NCI-H226 (cell line): ENCODE results near the gene ACMSD.
A peak's percentile ranks its signal among the peaks of the same experiment; 100 is the strongest.
"Not testable (repeated sequence)": the region's sequence is repeated elsewhere in the genome, so short reads cannot be mapped to it uniquely, and the experiment has no call there.

Source experiments
- DNase-seq: peaks from one replicate; pipeline ENCODE4 v3.0.0-alpha.2; 2015

Gene ACMSD

DNA sequence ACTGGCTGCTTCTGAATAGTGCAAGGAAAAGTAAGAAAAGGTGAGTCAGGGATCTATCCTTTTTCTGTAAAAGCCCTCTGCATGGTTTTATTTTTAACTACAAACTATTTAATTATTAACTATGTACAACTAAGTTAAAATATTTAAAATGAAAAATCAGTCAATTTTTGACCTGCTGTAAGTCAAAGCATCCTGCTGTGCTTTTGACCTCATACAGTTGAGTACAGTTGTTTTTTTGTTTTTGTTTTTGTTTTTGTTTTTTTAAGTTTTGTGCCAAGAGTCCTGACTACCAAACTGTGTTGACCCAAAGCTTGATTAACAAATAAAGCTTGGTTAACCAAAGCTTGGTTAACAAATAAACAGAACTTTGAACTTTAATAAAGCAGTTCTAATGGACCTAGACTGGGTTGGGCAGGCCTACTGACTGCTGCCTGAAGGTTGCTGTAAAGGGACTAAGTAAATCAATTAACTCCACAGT, at the start of gene ACMSD:
Gene ACMSD (plus strand): TSS at position 474 of the 478 bp plus-strand sequence. CDS start 67 bp downstream, outside the sequence.
- no peak for DNase-seq

DNA sequence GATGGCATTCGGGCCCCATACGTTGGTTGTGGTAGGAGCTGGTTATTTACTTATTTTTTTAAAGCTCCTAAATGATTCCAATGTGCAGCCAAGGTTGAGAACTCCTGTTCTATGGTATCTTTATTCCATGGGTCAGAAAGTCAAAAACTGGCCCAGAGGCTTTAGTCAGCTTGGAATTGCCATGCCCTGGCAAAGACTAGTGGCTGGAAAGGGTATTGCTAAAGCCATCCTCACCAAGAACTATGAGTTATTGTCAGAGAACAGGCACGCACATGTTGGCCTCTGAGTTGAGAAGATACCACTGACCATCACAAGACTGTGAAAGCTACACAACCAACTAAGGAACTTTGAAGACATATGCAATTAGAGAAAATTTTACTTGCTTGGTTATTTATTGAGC, 47.9 kb upstream of the ACMSD start:
- no peak for DNase-seq

GRCh38 chr2:134791616-134792015, 46.8 kb upstream of the ACMSD start:
- DNase-seq = no peak

GRCh38 chr2:134792186-134792585, 46.2 kb upstream of the ACMSD start:
- DNase-seq = no peak

GRCh38 chr2:134795765-134796164, 42.7 kb upstream of the ACMSD start:
- no peak for DNase-seq

GRCh38 chr2:134796373-134796772, 42.0 kb upstream of the ACMSD start:
- no peak for DNase-seq

GRCh38 chr2:134799936-134800335, 38.5 kb upstream of the ACMSD start:
- DNase-seq = no peak

DNA sequence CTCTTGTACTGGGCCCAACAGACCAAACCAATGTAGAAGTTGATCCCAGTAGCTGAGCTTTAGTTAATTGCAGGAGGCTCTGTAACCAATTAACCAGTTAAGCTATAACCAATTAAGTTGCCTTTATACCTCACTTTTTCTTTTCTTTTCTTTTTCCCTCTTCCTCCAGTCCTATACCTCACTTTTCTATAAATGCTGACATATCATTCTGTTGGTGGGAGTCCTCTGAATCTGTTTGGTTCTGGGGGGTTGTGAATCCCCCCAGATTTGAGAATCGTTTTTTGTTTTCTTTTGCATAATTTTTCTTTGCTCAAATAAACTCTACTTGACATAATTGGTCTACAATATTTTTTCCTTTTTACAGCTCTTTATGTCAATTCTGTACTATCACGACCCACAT, 38.1 kb upstream of the ACMSD start:
- no peak for DNase-seq

DNA sequence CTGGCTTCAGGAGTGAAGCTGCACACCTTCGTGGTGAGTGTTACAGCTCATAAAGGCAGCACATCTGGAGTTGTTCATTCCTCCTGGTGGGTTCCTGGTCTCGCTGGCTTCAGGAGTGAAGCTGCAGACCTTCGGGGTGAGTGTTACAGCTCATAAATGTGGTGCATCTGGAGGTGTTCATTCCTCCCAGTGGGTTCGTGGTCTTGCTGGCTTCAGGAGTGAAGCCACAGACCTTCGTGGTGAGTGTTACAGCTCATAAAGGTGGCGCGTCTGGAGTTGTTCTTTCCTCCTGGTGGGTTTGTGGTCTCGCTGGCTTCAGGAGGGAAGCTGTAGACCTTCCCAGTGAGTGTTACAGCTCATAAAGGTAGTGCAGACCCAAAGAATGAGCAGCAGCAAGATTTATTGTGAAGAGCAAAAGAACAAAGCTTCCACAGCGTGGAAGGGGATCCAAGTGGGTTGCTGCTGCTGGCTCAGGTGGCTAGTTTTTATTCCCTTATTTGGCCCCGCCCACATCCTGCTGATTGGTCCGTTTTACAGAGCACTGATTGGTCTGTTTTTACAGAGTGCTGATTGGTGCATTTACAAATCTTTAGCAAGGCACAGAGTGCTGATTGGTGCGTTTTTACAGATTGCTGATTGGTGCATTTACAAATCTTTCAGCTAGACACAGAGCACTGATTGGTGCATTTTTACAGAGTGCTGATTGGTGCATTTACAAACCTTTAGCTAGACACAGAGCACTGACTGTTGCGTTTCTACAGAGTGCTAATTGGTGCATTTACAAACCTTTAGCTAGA, 34.6 kb upstream of the ACMSD start:
- not testable (repeated sequence) for DNase-seq

DNA sequence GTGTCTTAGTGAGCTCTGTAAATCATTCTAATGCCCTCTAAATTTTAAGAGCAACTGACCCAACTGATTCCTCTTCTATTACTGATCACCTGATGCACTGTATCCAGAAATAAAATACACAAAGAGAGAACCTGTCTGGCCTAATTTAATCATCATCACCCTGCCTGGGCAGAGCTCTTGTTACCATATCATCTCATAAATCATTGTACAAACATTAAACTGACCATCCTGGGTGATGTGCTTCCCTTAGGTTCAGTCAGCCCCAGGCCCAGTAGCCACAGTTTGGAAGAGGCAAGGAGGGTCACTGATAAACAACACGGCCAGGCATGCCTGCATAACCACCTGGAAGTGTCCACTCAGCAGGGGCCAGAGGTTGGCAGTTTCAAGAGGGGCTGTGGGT, 22.7 kb upstream of the ACMSD start:
- DNase-seq = no peak

GRCh38 chr2:134818321-134818720, 20.1 kb upstream of the ACMSD start:
- no peak for DNase-seq

GRCh38 chr2:134819334-134819733, 19.1 kb upstream of the ACMSD start:
- DNase-seq = peak; percentile 80

GRCh38 chr2:134823431-134823830, 15.0 kb upstream of the ACMSD start:
- no peak for DNase-seq

- DNase-seq = no peak
Measured at GRCh38 chr2:134823832-134824231, 14.6 kb upstream of the ACMSD start.

DNA sequence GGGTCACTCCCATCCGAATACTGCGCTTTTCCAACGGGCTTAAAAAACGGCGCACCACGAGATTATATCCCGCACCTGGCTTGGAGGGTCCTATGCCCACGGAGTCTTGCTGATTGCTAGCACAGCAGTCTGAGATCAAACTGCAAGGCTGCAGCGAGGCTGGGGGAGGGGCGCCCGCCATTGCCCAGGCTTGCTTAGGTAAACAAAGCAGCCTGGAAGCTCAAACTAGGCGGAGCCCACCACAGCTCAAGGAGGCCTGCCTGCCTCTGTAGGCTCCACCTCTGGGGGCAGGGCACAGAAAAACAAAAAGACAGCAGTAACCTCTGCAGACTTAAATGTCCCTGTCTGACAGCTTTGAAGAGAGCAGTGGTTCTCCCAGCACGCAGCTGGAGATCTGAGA, 12.7 kb upstream of the ACMSD start:
- not testable (repeated sequence) for DNase-seq

GRCh38 chr2:134835471-134835870, 2.9 kb upstream of the ACMSD start:
- DNase-seq = no peak

DNA sequence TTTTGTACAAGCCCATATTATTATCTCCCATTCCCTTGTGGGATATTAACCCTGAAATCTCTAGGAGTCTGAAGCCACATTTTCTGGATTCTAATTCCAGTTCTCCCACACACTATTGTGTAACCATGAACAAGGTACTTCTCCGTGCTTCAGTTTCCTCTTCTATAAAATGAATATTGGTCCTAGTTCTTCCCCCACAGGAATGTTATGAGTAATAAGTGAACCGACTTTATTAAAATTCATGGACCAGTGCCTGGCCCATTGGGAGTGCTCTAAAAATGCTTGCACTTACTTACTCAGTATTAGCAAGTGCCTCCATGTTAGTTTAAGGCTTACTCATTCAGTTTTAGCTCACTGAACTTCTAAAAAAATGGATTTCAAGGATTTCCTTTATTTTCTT, 1.4 kb upstream of the ACMSD start:
- peak; percentile 93 for DNase-seq

- no peak for DNase-seq
Measured at GRCh38 chr2:134839649-134840048, 1.2 kb downstream of the ACMSD start.

GRCh38 chr2:134842930-134843490, 4.6 kb downstream of the ACMSD start:
- no peak for DNase-seq

DNA sequence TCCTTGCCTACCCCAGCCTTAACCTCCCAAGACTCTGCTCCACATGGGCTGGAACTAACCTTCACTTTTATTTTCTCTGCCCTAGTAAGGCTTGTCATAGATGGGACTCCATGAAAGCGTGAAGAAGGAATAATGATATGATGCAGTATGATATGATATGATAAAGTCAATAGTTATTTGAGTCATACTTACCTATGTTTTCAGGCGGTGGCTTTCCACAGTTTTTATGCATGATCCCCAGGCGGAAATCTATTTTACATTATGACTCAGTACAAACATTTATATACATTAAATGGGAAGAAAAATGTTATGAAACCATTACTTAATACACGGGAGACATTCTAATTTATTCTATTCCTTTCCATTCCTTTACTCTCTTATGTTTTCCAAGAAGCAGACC, 5.6 kb downstream of the ACMSD start:
- DNase-seq = no peak

- no peak for DNase-seq
Measured at GRCh38 chr2:134845028-134845427, 6.6 kb downstream of the ACMSD start.

GRCh38 chr2:134845719-134846118, 7.3 kb downstream of the ACMSD start:
- peak; percentile 61 for DNase-seq

- DNase-seq = no peak
Measured at GRCh38 chr2:134846213-134846612, 7.8 kb downstream of the ACMSD start.

DNA sequence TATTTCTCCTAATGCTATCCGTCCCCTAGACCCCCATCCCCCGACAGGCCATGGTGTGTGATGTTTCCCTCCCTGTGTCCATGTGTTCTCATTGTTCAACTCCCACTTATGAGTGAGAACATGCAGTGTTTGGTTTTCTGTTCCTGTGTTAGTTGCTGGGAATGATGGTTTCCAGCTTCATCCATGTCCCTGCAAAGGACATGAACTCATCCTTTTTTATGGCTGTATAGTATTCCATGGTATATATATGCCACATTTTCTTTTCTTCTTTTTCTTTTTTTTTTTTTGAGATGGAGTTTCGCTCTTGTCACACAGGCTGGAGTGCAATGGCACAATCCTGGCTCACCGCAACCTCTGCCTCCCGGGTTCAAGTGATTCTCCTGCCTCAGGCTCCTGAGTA, 9.2 kb downstream of the ACMSD start:
- not testable (repeated sequence) for DNase-seq

GRCh38 chr2:134852518-134852917, 14.1 kb downstream of the ACMSD start:
- DNase-seq = no peak
